ENCODE results near the gene HID1.
"Not testable (repeated sequence)": the region's sequence is repeated elsewhere in the genome, so short reads cannot be mapped to it uniquely, and the experiment has no call there.

HID1 gene

DNA sequence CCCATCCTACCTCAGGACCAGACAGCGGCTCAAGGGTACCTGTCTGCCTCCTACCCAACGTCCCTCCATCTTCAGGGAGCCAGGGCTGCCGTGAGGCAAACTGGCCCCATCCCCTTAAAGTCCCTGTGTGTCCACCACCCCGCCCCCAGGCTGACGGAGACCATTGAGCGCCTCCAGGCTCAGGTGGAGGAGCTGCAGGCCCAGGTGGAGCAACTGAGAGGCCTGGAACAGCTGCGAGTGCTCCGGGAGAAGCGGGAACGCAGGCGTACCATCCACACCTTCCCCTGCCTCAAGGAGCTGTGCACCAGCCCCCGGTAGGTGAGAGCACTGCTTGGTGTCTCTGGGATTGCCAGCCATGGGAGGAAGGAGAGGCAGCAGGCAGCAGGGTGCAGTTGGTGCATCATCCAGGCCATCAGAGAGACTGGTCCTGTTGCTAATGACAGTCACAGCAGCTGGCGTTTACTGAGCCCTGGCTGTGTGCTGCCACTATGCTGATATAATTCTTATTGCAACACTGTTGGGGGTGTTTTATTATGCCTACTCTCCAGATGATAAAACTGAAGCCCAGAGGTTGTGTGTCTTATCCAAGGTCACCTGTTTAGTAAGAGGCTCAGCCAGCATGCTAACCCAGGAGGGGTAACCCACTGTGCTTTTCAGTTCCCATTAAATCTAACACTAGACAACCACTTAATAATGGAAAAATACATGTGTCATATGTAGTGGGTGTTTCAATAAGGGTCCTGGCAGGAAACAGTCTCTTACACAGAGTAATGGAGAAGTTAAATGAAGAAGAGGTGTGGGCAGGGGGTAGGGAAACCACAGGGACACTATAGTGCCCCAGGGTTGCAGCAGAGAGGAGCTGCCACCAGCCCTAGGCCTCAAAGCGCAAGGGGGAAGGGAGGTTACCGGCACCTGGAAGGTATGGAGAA lies 29.6 kb upstream of the HID1 start:
- no peak for DNase-seq

DNA sequence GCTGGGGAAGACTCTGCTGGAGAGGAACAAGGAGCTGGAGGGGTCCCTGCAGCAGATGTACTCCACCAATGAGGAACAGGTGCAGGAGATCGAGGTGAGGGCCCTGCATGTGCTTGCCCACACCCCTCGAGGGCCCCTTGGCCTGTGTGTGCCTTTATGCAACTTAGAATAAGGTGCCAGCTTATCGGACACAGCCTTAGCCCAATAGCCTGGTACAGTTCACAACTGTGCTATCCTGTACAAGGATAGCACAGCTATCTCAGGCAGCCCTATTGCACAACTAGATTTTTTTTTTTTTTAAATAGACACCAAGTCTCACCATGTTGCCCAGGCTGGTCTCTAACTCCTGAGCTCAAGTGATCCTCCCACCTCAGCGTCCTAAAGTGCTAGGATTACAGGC lies 27.0 kb upstream of the HID1 start:
- no peak for DNase-seq

- no peak for DNase-seq
These were observed 26.2 kb upstream of the HID1 start for GRCh38 chr17:74998783-74999182.

DNA sequence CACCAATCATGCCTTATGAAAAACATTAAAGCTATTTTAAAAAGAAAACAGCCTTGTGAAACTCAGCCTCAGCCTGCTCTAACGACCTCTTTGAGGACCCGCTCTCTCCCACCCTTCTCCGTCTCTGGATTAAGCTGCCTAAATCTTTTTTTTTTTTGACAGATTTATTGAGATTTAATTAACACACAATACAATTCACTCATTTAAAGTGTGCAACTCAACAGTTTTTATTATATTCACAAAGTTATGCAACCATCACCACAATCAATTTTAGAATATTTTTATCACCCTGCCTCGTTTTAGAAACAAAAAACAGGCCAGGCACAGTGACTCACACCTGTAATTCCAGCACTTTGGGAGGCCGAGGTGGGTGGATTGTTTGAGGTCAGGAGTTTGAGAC lies 23.3 kb upstream of the HID1 start:
- DNase-seq = no peak

- peak; percentile 28 for DNase-seq
These were observed 21.9 kb upstream of the HID1 start for GRCh38 chr17:74994440-74994839.

DNA sequence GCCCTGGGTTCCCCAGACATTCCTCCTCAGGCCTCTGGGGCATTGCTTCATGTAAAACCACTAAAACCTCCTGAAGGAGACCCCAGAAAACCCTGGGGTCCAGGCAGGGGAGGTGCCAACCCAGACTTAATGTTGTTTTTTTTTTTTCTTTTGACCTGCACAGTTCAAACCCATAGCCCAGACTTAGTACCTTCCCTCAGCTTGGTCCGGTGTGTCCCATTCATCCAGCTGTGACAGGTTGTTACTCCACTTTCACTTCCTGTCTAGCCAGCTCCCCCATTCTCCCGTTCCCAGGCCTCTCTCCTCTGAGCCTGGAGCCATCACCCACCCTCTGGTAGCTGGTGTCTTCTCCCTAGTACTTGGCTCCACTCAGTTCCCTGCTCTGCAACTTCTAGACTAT lies 19.7 kb upstream of the HID1 start:
- DNase-seq = no peak

DNA sequence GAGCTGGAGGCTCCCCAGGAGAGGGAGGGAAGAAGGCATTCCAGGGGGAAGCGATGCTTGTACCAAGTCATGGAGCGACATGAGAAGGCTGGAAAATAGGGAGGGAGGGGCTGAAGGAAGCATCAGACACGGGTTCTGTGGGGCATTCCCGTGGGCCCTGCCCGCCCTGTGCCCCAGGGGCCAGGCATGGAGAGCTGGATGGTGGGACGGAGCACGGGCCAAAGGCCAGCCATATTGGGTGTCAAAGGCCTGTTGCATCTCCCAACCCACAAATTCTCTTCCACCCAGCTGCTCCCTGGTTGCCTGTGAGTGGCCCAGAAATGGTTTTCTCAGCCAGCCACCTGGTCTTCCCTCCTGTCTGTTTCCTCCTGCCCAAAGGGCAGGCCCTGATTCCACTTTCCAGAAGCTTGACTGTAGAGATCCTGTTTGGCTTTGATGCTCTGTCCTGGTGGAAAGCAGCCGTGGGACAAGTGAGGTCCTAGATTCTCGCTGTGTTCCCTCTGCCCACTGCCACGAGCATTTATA lies 18.1 kb upstream of the HID1 start:
- DNase-seq = no peak

DNA sequence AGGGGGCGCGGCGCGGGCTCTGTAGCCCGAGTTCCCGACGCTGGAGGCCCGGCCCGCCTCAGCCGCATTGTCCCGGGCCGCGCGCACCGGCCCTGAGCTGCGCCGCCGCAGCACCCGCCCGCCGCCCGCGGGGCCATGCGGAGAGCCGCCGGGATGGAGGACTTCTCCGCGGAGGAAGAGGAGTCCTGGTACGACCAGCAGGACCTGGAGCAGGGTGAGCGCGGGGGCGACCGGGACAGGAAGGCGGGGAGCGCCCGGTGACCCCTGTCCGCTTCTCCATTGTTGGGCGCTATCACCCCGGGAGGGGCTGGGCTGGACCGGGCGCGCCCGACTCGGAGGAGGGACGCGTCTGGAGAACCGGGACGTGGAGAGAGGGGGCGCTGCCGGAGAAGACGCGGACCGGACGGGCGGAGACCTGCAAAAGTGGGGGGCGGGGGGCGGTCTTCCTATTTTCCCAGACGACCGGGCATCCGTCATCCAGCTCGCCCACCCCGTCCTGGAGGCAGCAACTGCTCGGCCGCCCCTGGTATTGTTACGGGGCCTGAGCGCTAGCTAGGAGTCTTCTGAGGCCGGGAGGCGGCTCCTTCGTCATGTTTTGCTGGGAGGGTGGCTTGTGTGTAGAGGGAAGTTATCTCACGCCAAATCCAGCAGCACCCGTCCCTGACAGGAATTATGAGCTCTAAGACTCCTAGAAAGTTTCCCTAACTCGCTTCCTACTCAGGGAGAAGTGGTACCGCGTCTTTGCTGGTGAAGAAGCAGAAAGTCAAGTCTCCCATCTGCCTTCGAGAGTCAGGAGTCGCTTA lies 15.6 kb upstream of the HID1 start:
- peak; percentile 86 for DNase-seq

DNA sequence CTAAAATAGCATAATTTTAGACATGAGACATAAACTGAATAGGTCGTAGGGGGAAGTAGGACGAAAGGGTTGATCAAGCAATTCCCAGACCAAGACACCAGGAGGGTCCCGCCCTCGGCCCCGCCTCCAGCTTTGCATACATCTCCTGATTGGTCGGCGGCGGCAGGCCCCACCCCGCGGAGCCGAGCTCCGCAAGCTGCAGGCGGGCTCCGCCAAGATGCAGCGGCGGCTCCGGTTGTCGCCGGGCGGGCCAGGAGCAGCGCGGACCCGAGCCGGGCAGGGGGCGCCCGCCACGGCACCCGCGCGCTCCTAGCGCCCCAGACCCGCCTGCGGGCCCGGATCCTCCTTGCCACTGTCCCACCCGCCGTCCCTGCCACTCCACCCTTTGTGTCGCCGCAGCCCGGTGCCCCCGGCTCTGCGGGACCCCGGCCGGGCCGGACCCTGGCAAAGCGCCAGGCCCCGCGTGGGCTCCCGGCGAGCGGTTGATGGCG lies 14.9 kb upstream of the HID1 start, which contains the start of gene CDR2L:
Gene CDR2L (plus strand): TSS at position 215 of the 491 bp plus-strand sequence. CDS start 412 bp downstream, outside the sequence.
- peak; percentile 94 for DNase-seq

DNA sequence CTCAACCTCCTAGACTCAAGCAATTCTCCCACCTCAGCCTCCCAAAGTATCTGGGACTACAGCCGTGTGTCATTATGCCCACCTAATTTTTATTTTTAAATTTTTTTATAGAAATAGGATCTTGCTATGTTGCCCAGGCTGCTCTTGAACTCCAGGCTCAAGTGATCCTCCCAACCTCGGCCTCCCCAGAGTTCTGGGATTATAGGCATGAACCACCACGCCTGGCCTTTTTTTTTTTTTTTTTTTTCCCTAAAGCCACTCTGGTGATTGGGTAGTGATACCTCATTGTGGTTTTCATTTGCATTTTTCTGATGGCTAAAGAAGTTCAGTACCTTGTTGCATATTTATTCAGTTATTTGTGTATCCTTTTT lies 13.6 kb upstream of the HID1 start:
- DNase-seq = no peak

DNA sequence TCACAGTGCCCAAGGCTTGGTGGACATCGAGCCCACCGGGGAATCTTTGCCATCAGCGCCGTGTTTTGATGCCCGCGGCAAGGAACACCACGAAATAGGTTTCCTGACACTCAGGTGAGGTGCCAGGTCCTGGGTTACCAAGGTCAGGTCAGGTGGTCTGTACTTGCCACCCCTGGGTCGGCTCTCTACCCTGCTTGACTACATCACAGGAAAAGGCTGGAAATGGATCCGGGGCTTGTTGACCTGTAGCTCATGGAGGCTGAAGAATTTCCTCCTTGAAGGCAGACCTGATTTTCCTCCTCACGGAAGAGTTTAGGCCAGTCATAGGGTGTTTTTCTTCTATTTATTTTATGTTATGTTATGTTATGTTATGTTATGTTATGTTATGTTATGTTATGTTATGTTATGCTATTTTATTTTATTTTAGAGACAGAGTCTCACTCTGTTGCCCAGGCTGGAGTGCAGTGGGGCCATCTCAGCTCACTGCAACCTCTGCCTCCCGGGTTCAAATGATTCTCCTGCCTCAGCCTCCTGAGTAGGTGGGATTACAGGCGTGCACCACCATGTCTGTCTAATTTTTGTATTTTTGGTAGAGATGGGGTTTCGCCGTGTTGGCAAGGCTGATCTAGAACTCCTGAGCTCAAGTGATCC lies 10.2 kb upstream of the HID1 start:
- DNase-seq = not testable (repeated sequence)

DNA sequence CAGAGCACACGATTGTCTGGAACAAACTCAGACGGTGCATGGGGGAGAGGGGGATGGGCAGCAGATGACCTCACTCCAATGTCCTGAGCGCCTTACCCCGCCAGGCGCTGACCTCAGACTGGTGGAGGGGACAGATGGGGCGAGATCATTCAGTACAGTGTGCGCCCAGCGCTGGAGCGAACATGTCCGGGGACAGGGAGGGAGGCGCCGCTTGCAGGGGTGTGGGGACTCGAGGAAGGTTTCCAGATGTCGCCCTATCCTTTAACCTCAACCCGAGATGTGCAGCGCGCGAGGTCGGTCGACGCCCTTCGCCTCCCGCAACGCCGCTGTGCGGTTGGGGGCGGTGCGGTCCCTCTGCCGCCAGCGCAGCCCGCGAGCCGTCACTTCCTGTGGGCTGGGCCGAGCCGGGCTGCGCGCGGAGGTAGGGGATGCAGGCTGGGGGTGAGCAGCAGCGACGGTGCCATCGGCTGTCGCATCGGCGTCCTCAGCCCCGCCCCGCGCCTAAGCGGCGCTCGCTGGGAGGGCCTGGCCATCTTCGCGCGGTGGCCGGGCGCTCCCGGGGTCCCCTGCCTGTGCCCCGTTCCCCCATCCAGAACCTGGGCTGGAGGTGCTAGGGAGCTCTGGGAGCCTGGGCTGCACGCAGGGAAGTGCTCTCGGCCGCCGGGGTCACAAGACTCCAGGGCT lies 9.6 kb upstream of the HID1 start:
- DNase-seq = peak; percentile 62

- DNase-seq = no peak
These were observed 8.9 kb upstream of the HID1 start for GRCh38 chr17:74981318-74981978.

- DNase-seq = no peak
These were observed 7.0 kb upstream of the HID1 start for GRCh38 chr17:74979408-74980146.

DNA sequence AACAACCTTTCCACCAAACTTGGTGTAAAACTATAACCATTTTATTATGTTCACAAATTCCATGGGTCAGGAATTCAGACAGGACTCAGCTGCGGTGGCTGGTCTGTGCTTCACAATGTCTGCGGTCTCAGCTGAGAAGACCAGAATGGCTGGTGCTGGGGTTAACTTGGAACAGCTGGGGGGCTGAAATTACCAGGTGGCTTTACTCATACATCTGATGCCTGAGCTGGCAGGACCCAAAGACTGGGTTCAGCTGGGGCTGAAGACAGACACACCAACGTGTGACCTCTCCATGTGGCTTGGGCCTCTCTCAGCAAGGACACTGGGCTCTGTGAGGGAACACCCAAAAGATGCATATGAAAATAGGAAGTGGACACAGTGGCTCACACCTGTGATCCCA lies 5.7 kb upstream of the HID1 start:
- no peak for DNase-seq

DNA sequence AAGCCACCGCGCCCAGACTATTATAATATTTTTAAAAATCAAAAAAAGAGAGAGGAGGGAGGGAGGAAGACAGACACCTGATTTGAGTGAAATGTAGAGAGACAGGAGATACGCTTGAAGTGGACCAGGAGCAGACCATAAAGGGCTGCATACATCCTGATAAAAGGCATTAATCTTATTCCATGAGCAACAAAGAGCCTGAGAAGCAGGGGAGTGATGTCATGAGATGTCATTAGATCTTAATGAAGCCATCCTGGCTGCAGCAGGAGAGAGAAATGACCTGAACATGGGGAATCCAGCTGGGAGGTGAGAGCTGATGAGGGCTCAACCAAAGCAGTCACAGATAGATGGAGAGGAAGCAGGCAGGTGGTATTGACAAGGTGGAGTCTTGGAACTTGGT lies 5.2 kb upstream of the HID1 start:
- no peak for DNase-seq

DNA sequence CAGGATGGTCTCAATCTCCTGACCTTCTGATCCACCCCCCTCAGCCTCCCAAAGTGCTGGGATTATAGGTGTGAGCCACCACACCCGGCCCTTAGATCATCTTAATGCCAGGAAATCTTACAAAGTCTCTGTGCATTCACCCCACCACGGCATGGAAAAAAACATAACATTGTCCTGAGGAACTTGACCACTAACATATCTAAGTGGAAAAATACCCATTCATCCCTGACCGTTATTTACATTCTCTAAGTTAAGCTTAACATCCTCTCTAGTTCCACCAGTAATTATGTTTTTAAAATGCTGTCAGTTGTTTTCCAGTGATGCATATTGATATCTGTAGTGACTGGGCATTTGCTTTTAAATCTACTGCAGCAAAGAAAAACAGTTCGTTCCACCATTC lies 3.4 kb upstream of the HID1 start:
- DNase-seq = no peak

DNA sequence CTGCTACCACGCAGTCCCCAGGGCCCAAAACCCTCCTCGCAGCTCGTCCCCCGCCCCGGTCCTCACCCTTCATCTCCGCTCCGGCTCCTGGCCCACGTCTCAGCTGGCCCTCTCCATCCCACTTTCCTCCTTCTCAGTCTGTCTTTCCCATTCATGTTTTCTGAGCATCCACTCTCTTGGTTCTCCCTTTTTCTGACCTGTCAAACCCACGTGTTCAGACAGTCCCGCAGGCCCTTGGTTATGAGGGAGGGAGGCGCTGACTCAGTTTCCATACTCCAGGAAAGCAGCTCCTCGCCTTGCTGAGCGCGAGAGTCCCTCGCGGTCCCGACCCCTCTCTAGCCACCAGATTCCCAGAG lies 392 bp upstream of the HID1 start:
- DNase-seq = no peak

GRCh38 chr17:74971842-74972106 lies 785 bp downstream of the HID1 start:
- no peak for DNase-seq

- DNase-seq = no peak
These were observed 1.3 kb downstream of the HID1 start for GRCh38 chr17:74971069-74971841.
